ENCODE results near the gene LHFPL3.
"Not testable (repeated sequence)": the region's sequence is repeated elsewhere in the genome, so short reads cannot be mapped to it uniquely, and the experiment has no call there.

GRCh38 chr7:104563350-104563901, 235.0 kb downstream of the LHFPL3 start:
- not testable (repeated sequence) for TF ChIP-seq MAX (IDR thresholded peaks at IDR 0.05; ENCODE audit: low read depth, low read length); POLR2A (IDR thresholded peaks at IDR 0.05; ENCODE audit: extremely low read depth, insufficient read length); CTCF (IDR thresholded peaks at IDR 0.05; ENCODE audit: low read depth, low read length); MYC (IDR thresholded peaks at IDR 0.05; ENCODE audit: low read depth, low read length)
